Urothelium cell line (cell line): Measurements from ENCODE around the gene TTC16.
"Not testable (repeated sequence)": the region's sequence is repeated elsewhere in the genome, so short reads cannot be mapped to it uniquely, and the experiment has no call there.

Source experiments
- DNase-seq: peaks from one replicate; pipeline ENCODE4 v3.0.0; 2011; ENCODE audit warnings: low spot score, mixed read lengths
- FAIRE-seq: peaks from 2 replicates; lab custom pipeline; 2011; peaks lifted over from hg19 to GRCh38; lab: Jason Lieb, UNC

Gene TTC16

GRCh38 chr9:127780126-127780885, 64.4 kb downstream of the TTC16 start:
- DNase-seq (no peak), FAIRE-seq (no peak)

- not testable (repeated sequence) for DNase-seq, FAIRE-seq
Measured at GRCh38 chr9:127780909-127781308, 65.0 kb downstream of the TTC16 start.
